Fibroblast of skin of right biceps (primary cell): Measurements from ENCODE around the gene TRIP13.
"Not testable (repeated sequence)": the region's sequence is repeated elsewhere in the genome, so short reads cannot be mapped to it uniquely, and the experiment has no call there.

Source experiments
- DNase-seq: peaks from one replicate; pipeline ENCODE4 v3.0.0-alpha.2; 2013

Gene TRIP13

GRCh38 chr5:873328-873727 lies 19.4 kb upstream of the TRIP13 start:
- no peak for DNase-seq

GRCh38 chr5:875931-876330 lies 16.8 kb upstream of the TRIP13 start:
- no peak for DNase-seq

- no peak for DNase-seq
Observed at GRCh38 chr5:876398-877365, 16.0 kb upstream of the TRIP13 start.

GRCh38 chr5:878125-878524 lies 14.6 kb upstream of the TRIP13 start:
- no peak for DNase-seq

GRCh38 chr5:878677-879076 lies 14.0 kb upstream of the TRIP13 start:
- DNase-seq = not testable (repeated sequence)

- DNase-seq = no peak
Observed at GRCh38 chr5:880816-881550, 11.7 kb upstream of the TRIP13 start.

- DNase-seq = no peak
Observed at GRCh38 chr5:881551-881935, 11.1 kb upstream of the TRIP13 start.

GRCh38 chr5:882253-883183 lies 10.2 kb upstream of the TRIP13 start:
- no peak for DNase-seq

- no peak for DNase-seq
Observed at GRCh38 chr5:883475-884181, 9.1 kb upstream of the TRIP13 start.

- DNase-seq = no peak
Observed at GRCh38 chr5:884345-885126, 8.1 kb upstream of the TRIP13 start.

GRCh38 chr5:885127-885442 lies 7.6 kb upstream of the TRIP13 start:
- no peak for DNase-seq

GRCh38 chr5:885529-885928 lies 7.2 kb upstream of the TRIP13 start:
- DNase-seq = no peak

GRCh38 chr5:886036-886435 lies 6.6 kb upstream of the TRIP13 start:
- no peak for DNase-seq

- no peak for DNase-seq
Observed at GRCh38 chr5:886716-887325, 5.9 kb upstream of the TRIP13 start.

- no peak for DNase-seq
Observed at GRCh38 chr5:887947-888637, 4.6 kb upstream of the TRIP13 start.

- DNase-seq = no peak
Observed at GRCh38 chr5:888638-889035, 4.0 kb upstream of the TRIP13 start.

GRCh38 chr5:889075-889710 lies 3.5 kb upstream of the TRIP13 start:
- DNase-seq = no peak

GRCh38 chr5:891117-891836 lies 1.4 kb upstream of the TRIP13 start:
- DNase-seq = peak; percentile 12

- DNase-seq = no peak
Observed at GRCh38 chr5:891837-892393, 769 bp upstream of the TRIP13 start.
